HG03095 (cell line): ENCODE results near the gene TUBGCP6.

Experiments
- ATAC-seq: cut with Tn5 transposase; IDR thresholded peaks from one replicate; pipeline ENCODE4 v1.9.1; 2021; ENCODE audit warnings: moderate library complexity; ENCODE audit not compliant: unreplicated experiment

Gene TUBGCP6

GRCh38 chr22:50183141-50183971 lies 61.5 kb downstream of the TUBGCP6 start:
- ATAC-seq = no peak

GRCh38 chr22:50182176-50183081 lies 62.4 kb downstream of the TUBGCP6 start:
- no peak for ATAC-seq

- ATAC-seq = no peak
Measured at GRCh38 chr22:50180727-50181521, 63.9 kb downstream of the TUBGCP6 start.

GRCh38 chr22:50179937-50180726 lies 64.7 kb downstream of the TUBGCP6 start:
- no peak for ATAC-seq

GRCh38 chr22:50178871-50179869 lies 65.7 kb downstream of the TUBGCP6 start:
- ATAC-seq = no peak

GRCh38 chr22:50178471-50178864 lies 66.4 kb downstream of the TUBGCP6 start:
- ATAC-seq = no peak

- no peak for ATAC-seq
Measured at GRCh38 chr22:50177537-50178470, 67.0 kb downstream of the TUBGCP6 start.

GRCh38 chr22:50176850-50177536 lies 67.8 kb downstream of the TUBGCP6 start:
- no peak for ATAC-seq

GRCh38 chr22:50175921-50176849 lies 68.6 kb downstream of the TUBGCP6 start:
- ATAC-seq = no peak

- ATAC-seq = no peak
Measured at GRCh38 chr22:50175191-50175461, 69.7 kb downstream of the TUBGCP6 start.

- ATAC-seq = no peak
Measured at GRCh38 chr22:50174382-50175190, 70.2 kb downstream of the TUBGCP6 start.

GRCh38 chr22:50173983-50174355 lies 70.9 kb downstream of the TUBGCP6 start:
- no peak for ATAC-seq

GRCh38 chr22:50173311-50173982 lies 71.4 kb downstream of the TUBGCP6 start:
- no peak for ATAC-seq

GRCh38 chr22:50171965-50172421 lies 72.8 kb downstream of the TUBGCP6 start:
- no peak for ATAC-seq

- no peak for ATAC-seq
Measured at GRCh38 chr22:50171319-50171964, 73.4 kb downstream of the TUBGCP6 start.
